GM12878 (cell line): ENCODE results near the gene CCDC91. TPM values are rescaled to one million over a fixed set of nuclear protein-coding genes. Genes with fewer than 3 reads are reported as not detected.

ENCODE experiments used
- CBX5 ChIP-seq: sonication (generic); IDR thresholded peaks from 2 replicates; pipeline ENCODE4 v1.6.1; 2016; ENCODE audit warnings: low read depth, moderate library complexity, mild to moderate bottlenecking, inconsistent platforms
- CHD4 ChIP-seq: fragments of 200-600 bp; sonication (generic); IDR thresholded peaks from 2 replicates; pipeline ENCODE4 v1.6.1; 2016; ENCODE audit warnings: mild to moderate bottlenecking
- ELK1 ChIP-seq: IDR thresholded peaks from 2 replicates; pipeline ENCODE4 v1.6.1; 2012; ENCODE audit warnings: low read depth, low read length, improper control_type of control experiment
- ETV6 ChIP-seq, 2 experiments: fragments of 450-650 bp in 1 of 2; IDR thresholded peaks in 1 of 2; conservative IDR thresholded peaks in 1 of 2; 2 replicates each; pipeline ENCODE4 v1.6.1; 2014; ENCODE audit warnings: antibody characterized with exemption in 1 of 2, borderline replicate concordance in 1 of 2, low read depth in 1 of 2, mild to moderate bottlenecking in 1 of 2, moderate library complexity in 1 of 2
- FOXM1 ChIP-seq: IDR thresholded peaks from 2 replicates; pipeline ENCODE4 v1.6.1; 2012; ENCODE audit warnings: low read depth, mild to moderate bottlenecking, inconsistent platforms, low read length, moderate library complexity
- GATAD2B ChIP-seq: fragments of 450-650 bp; conservative IDR thresholded peaks from 2 replicates; pipeline ENCODE4 v1.6.1; 2017; ENCODE audit warnings: low read depth, mild to moderate bottlenecking, moderate library complexity
- KDM1A ChIP-seq: fragments of 200-600 bp; sonication (generic); IDR thresholded peaks from 2 replicates; pipeline ENCODE4 v1.6.1; 2016; ENCODE audit warnings: borderline replicate concordance
- RUNX3 ChIP-seq: IDR thresholded peaks from 2 replicates; pipeline ENCODE4 v1.6.1; 2012; ENCODE audit warnings: low read length, inconsistent platforms
- TARDBP ChIP-seq: IDR thresholded peaks from 2 replicates; pipeline ENCODE4 v1.6.1; 2016; ENCODE audit warnings: borderline replicate concordance
- polyA plus RNA-seq, 11 experiments: library from polyadenylated mRNA; depleted of rRNA in 4 of 11; unstranded in 6 of 11; stranded (reverse) in 5 of 11; fragments of >200 nt; fragmentation: Nextera tagmentation in 4 of 11; fragmentation: Illumina TruSeq in 1 of 11; extraction: Ambion mirVana in 4 of 11; extraction: Trizol in 1 of 11; gene quantifications; 1 replicate in 1 of 11; 2 replicates in 10 of 11; pipeline versions ENCODE4 v1.2.1 to v1.2.3, GENCODE V29; 2011 to 2016; ENCODE audit warnings: inconsistent platforms in 2 of 11, missing spikeins in 2 of 11, low read depth in 1 of 11
- total RNA-seq, 4 experiments: library from RNA; depleted of rRNA in 3 of 4; stranded (reverse); fragments of >200 nt in 3 of 4; fragmentation: Illumina TruSeq in 1 of 4; extraction: Trizol in 1 of 4; gene quantifications; 2 replicates each; pipeline versions ENCODE4 v1.2.1 to v1.2.3, GENCODE V29; 2013 to 2021
- TF ChIP-seq, protein P1 (sequence below): fragments of 450-650 bp; formaldehyde crosslinking; IDR thresholded peaks from 2 replicates; pipeline ENCODE4 v1.4.0; 2020; ENCODE audit warnings: mild to moderate bottlenecking, moderate library complexity

CCDC91 gene
- total and polyA plus RNA-seq, 10 of the 15 experiments (the other 5 are each of a cell fraction or from before 2014, with no cell fraction given): 6.1 to 24.9 (median 16.5) TPM

- TF ChIP-seq ELK1 (no peak), RUNX3 (peak; percentile 57), CHD4 (no peak), TARDBP (no peak), KDM1A (no peak), GATAD2B (no peak), FOXM1 (no peak), ETV6 (conservative IDR thresholded peaks at IDR 0.05 in 1 of 2, IDR thresholded peaks at IDR 0.05 in 1 of 2; ENCODE audit: borderline replicate concordance in 1 of 2, low read depth in 1 of 2) (peak in 1 of 2 experiments; percentile 55; a peak in 1 of 4 replicates), CBX5 (0 out of 2 replicates have a peak, but pooled peaks have one; percentile 29)
- TF ChIP-seq, protein P1, sequence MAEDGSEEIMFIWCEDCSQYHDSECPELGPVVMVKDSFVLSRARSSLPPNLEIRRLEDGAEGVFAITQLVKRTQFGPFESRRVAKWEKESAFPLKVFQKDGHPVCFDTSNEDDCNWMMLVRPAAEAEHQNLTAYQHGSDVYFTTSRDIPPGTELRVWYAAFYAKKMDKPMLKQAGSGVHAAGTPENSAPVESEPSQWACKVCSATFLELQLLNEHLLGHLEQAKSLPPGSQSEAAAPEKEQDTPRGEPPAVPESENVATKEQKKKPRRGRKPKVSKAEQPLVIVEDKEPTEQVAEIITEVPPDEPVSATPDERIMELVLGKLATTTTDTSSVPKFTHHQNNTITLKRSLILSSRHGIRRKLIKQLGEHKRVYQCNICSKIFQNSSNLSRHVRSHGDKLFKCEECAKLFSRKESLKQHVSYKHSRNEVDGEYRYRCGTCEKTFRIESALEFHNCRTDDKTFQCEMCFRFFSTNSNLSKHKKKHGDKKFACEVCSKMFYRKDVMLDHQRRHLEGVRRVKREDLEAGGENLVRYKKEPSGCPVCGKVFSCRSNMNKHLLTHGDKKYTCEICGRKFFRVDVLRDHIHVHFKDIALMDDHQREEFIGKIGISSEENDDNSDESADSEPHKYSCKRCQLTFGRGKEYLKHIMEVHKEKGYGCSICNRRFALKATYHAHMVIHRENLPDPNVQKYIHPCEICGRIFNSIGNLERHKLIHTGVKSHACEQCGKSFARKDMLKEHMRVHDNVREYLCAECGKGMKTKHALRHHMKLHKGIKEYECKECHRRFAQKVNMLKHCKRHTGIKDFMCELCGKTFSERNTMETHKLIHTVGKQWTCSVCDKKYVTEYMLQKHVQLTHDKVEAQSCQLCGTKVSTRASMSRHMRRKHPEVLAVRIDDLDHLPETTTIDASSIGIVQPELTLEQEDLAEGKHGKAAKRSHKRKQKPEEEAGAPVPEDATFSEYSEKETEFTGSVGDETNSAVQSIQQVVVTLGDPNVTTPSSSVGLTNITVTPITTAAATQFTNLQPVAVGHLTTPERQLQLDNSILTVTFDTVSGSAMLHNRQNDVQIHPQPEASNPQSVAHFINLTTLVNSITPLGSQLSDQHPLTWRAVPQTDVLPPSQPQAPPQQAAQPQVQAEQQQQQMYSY (CRISPR knock-in tag): no peak
Measured at GRCh38 chr12:28223025-28223554, 32.8 kb downstream of the CCDC91 start (continued).
